Measurements from ENCODE around the gene CMTM8.
"Not testable (repeated sequence)": the region's sequence is repeated elsewhere in the genome, so short reads cannot be mapped to it uniquely, and the experiment has no call there.

Gene CMTM8

DNA sequence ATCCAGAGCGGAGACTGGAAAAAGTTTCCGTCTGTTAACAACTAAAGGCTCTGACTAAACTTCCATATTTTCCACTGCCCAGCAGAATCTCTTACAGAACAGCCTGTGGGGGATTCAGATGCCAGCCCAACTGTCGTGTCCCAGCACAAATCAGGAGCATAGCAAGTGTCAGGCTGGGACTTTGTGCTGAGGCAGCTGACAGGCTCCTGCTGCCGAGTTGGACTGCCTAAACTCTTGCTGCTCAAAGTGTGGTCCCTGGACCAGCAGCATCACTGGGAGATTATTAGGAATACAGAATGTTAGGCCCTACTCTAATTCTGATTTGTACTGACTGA lies 122.0 kb downstream of the CMTM8 start:
- DNase-seq (ENCODE audit: low read depth): no peak
- no peak overlapping the region for H3K4me3 ChIP-seq (ENCODE audit: low read depth, low read length)

GRCh38 chr3:32366638-32367397 lies 128.3 kb downstream of the CMTM8 start:
- DNase-seq (ENCODE audit: low read depth): no peak
- no peak overlapping the region for H3K4me3 ChIP-seq (ENCODE audit: low read depth, low read length)

- no peak overlapping the region for H3K4me3 ChIP-seq (ENCODE audit: low read depth, low read length)
- no peak for DNase-seq (ENCODE audit: low read depth)
Observed at GRCh38 chr3:32367442-32367841, 129.0 kb downstream of the CMTM8 start.

- H3K4me3 ChIP-seq (ENCODE audit: low read depth, low read length): no peak overlapping the region
- DNase-seq (ENCODE audit: low read depth): no peak
Observed at GRCh38 chr3:32371461-32372212, 133.2 kb downstream of the CMTM8 start.

DNA sequence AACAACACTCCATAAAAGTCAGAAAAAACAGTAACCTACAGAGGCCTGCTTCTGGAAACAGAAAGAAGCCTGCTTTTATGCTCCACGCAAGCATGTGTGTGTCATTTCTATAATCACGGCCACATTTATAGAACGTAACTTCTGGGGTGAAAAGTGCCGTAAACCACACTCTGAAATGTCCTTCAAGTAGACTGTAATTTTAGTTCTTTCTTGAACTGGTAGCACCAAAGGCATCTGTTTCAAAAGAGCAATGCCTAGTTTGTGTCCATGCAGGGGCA lies 133.7 kb downstream of the CMTM8 start:
- DNase-seq (ENCODE audit: low read depth): no peak
- H3K4me3 ChIP-seq (ENCODE audit: low read depth, low read length): no peak overlapping the region

GRCh38 chr3:32373276-32373675 lies 134.8 kb downstream of the CMTM8 start:
- DNase-seq (ENCODE audit: low read depth): no peak
- H3K4me3 ChIP-seq (ENCODE audit: low read depth, low read length): no peak overlapping the region

DNA sequence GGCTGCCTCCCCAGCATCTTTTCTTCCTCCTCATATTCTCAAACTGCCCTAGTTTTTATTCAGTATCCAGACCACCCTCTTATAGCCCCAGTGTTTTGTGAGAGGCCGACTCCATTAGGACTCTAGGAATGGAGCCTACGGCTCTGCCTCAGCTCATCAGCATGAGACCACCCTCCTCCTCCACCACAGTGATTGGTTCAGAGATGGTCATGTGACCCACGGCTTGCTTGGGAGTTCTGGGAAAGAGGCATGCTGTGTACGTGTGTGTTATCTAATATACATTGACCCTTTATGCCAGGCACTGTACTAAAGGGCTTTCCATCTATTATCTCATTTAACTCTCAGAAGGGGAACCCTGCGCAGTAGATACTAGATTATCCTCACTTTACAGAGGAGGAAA lies 135.4 kb downstream of the CMTM8 start:
- no peak for DNase-seq (ENCODE audit: low read depth)
- no peak overlapping the region for H3K4me3 ChIP-seq (ENCODE audit: low read depth, low read length)

DNA sequence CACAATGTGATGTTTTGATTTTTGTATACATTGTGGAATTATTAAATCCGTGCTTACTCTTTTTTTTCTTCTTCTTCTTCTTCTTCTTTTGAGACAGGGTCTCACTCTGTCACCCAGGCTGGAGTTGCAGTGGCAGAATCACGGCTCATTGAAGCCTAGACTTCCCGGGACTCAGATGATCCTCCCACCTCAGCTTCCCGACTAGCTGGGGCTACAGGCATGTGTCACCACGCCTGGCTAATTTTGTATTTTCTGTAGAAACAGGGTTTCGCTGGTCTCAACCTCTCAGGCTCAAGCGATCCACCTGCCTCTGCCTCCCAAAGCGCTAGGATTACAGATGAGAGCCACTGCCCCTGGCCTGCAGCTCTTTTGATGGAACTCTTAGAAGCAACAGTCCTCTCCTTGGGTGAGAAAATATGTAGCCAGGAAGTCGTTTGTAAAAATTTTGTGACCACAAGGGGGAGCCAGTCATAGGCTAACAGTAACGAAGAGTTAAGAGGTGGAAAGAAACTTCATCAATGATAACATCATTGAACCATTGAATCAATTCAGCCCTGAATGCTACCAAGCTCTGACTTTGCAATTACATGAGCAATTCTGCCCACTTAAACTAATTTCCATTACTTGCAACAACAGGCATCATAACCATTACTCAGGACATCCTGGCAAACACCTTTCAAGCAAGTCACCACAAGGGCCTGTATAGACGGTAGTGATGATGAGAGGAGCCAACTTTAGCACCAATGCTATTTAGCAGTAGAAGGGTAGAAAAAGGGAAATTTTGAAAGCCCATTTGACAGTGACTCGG lies 136.5 kb downstream of the CMTM8 start:
- DNase-seq (ENCODE audit: low read depth): no peak
- no peak overlapping the region for H3K4me3 ChIP-seq (ENCODE audit: low read depth, low read length)

GRCh38 chr3:32375596-32375930 lies 137.1 kb downstream of the CMTM8 start:
- no peak overlapping the region for H3K4me3 ChIP-seq (ENCODE audit: low read depth, low read length)
- no peak for DNase-seq (ENCODE audit: low read depth)

DNA sequence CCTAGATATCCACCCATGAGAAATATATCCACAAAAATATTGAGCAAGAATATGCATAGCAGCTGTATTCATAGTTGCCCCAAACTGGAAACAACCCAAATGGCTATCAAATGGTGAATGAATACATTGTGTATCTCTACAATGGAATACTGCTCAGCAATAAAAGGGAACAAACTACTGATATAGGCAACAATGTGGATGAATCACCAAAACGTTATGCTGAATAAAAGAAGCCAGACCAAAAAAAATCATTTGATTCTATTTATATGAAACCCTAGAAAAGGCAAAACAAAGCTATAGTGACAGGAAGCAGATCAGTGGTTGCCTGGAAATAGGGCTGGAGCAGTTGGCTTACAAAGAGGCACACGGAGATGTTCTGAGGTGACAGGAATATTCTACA lies 137.6 kb downstream of the CMTM8 start:
- DNase-seq (ENCODE audit: low read depth): no peak
- H3K4me3 ChIP-seq (ENCODE audit: low read depth, low read length): no peak overlapping the region

DNA sequence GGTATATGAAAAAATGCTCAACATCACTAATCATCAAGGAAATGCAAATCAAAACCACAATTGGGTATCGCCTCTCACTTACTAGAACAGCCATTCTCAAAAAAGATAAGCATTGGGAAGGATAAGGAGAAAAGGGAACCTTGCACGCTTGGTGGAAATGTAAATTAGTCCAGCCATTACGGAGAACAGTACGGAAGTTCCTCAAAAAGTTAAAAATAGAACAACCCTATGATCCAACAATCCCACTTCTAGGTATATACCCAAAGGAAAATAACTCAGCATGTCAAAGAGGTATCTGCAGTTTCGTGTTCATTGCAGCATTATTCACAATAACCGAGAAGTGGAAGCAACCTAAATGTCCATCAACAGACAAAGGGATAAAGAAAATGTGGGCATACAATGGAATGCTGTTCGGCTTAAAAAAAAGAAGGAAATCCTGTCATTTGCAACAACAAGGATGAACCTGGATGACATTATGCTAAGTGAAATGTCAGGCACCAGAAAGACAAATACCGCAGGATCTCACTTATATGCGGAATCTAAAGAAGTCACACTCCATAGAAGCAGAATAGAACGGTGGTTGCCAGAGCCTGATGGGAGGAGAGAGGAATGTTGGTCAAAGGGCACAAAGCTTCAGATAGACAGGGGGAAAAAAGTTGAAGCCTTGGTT lies 141.5 kb downstream of the CMTM8 start:
- DNase-seq (ENCODE audit: low read depth): no peak
- H3K4me3 ChIP-seq (ENCODE audit: low read depth, low read length): no peak overlapping the region

- DNase-seq (ENCODE audit: low read depth): no peak
- H3K4me3 ChIP-seq (ENCODE audit: low read depth, low read length): no peak overlapping the region
Observed at GRCh38 chr3:32381922-32382321, 143.4 kb downstream of the CMTM8 start.

DNA sequence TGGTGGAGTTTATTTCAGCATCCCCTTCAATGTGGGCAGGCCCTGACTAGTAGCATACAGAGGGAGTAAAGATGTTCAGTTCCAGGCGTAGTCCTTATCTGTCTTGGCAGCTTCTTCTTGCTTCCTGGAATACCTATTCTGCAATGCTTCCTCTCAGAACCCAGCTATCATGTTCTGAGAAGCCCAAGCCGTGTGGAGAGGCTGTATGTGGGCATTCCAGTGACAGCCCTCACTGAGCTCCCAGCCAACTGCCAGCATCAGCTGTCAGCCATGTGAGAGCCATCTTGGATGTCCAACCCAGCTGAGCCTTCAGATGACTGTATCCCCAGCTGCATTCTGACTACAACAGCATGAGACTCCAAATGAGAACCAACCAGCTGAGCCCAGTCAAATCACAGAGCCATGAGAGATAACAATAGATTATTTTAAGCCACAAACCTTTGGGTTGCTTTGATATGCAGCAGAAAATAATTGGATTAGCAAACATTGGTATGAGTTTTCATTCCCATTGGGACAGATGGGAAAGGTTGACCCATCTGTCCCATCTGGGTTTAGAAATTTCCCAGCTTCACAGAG lies 144.7 kb downstream of the CMTM8 start:
- H3K4me3 ChIP-seq (ENCODE audit: low read depth, low read length): no peak overlapping the region
- DNase-seq (ENCODE audit: low read depth): no peak

DNA sequence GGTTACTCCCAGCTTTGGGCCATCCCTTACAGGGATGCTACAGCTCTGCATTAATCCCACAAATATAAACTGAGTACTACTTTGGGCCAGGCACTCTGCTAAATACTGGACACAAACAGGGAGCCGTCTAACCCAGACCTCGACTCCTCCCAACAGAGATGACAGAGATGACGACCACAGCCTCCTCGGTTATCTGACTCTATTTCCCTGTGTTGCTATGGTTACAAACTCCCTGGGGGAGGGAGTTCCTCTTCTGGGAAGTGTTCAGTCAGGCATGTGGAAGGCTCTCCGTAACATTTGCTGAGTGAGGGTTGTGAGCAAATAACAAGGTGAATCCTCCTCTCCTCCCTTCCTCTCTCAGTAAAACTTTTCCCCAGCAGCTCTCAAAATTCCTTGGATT lies 146.5 kb downstream of the CMTM8 start:
- no peak for DNase-seq (ENCODE audit: low read depth)
- H3K4me3 ChIP-seq (ENCODE audit: low read depth, low read length): no peak overlapping the region

DNA sequence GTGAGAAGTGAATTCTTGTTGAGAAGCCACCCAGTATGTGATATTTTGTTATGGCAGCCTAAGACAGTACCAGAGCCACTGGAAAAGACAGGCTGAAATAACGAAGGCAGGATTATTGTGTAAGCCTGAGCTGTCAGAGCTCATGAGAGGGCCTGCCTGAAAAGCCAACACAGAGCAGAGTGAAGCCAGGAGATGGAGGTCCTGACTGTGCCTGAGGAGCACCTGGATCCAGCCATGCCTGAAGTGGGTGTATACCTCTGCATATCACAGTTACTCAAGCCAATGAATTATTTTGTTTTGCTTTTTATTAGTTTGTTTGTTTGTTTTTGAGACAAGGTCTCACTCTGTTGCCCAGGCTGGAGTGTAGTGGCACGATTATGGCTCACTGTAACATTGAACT lies 149.0 kb downstream of the CMTM8 start:
- DNase-seq (ENCODE audit: low read depth): no peak
- H3K4me3 ChIP-seq (ENCODE audit: low read depth, low read length): no peak overlapping the region

DNA sequence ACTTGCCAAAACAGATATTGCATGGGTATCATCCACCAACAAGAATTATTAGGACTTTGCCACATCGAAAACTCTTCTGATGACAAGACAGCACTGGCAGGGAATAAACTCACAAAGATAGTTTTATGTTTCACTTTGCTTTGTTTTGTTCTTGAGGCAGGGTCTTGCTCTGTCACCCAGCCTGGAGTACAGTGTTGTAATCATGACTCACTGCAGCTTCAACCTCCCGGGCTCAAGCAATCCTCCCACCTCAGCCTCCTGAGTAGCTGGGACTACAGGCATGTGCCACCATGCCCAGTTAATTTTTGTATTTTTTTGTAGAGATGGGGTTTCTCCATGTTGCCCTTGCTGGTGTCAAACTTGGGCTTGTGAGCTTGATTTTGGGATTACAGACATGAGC lies 151.1 kb downstream of the CMTM8 start:
- not testable (repeated sequence) for H3K4me3 ChIP-seq (ENCODE audit: low read depth, low read length); DNase-seq (ENCODE audit: low read depth)

- H3K4me3 ChIP-seq (ENCODE audit: low read depth, low read length): peak within 1 kb of the TSS; percentile 69
- DNase-seq (ENCODE audit: low read depth): no peak
Observed at GRCh38 chr3:32391643-32392535, 153.4 kb downstream of the CMTM8 start, which contains the start of gene CMTM7. Gene CMTM7, plus strand, starts transcription at chr3:32391853. Its CDS starts 54 bp downstream, at chr3:32391907.

- H3K4me3 ChIP-seq (ENCODE audit: low read depth, low read length): peak overlapping the region; percentile 69
- DNase-seq (ENCODE audit: low read depth): no peak
Observed at GRCh38 chr3:32392536-32393302, 154.2 kb downstream of the CMTM8 start.

Measured in skeletal muscle cell (primary cell).